SK-N-SH treated with all-trans-retinoic acid at 6 μM for 48 hours (cell line): Measurements from ENCODE around the gene LYPLA2.

Experiments
- ATAC-seq: fragments of 200-7000 bp; cut with Tn5 transposase; 3 replicates; pipeline ENCODE4 v1.9.1; 2020; ENCODE audit warnings: mild to moderate bottlenecking, moderate library complexity
- ARNTL ChIP-seq: fragments of 450-650 bp; formaldehyde crosslinking; IDR thresholded peaks from 2 replicates; pipeline ENCODE4 v1.5.0; 2020; ENCODE audit warnings: low read depth, mild to moderate bottlenecking, moderate library complexity, borderline replicate concordance
- BACH2 ChIP-seq: fragments of 250-450 bp; sonication (Bioruptor Pico); IDR thresholded peaks from 2 replicates; pipeline ENCODE4 v1.9.0; 2021; ENCODE audit warnings: mild to moderate bottlenecking, borderline replicate concordance
- CSDC2 ChIP-seq: fragments of 250-450 bp; sonication (Bioruptor Pico); IDR thresholded peaks from 2 replicates; pipeline ENCODE4 v1.5.0; 2020; ENCODE audit warnings: mild to moderate bottlenecking, moderate library complexity
- CSRNP3 ChIP-seq: fragments of 250-450 bp; sonication (Bioruptor Pico); IDR thresholded peaks from 2 replicates; pipeline ENCODE4 v1.5.1; 2021; ENCODE audit warnings: mild to moderate bottlenecking, moderate library complexity
- ESRRG ChIP-seq: fragments of 250-450 bp; sonication (Bioruptor Pico); IDR thresholded peaks from 2 replicates; pipeline ENCODE4 v1.6.1; 2021; ENCODE audit warnings: mild to moderate bottlenecking
- GLIS3 ChIP-seq: fragments of 250-450 bp; sonication (Bioruptor Pico); IDR thresholded peaks from 2 replicates; pipeline ENCODE4 v1.5.0; 2020; ENCODE audit warnings: mild to moderate bottlenecking, moderate library complexity
- ISL1 ChIP-seq: fragments of 250-450 bp; sonication (Bioruptor Pico); IDR thresholded peaks from 2 replicates; pipeline ENCODE4 v2.1.2; 2022; ENCODE audit warnings: mild to moderate bottlenecking, moderate library complexity
- OSR1 ChIP-seq: fragments of 250-450 bp; sonication (Bioruptor Pico); IDR thresholded peaks from 2 replicates; pipeline ENCODE4 v1.8.0; 2022; ENCODE audit warnings: moderate library complexity, mild to moderate bottlenecking, inconsistent platforms
- PATZ1 ChIP-seq: fragments of 250-450 bp; sonication (Bioruptor Pico); IDR thresholded peaks from 2 replicates; pipeline ENCODE4 v1.8.0; 2020; ENCODE audit warnings: mild to moderate bottlenecking, moderate library complexity, borderline replicate concordance
- PPARA ChIP-seq: fragments of 250-450 bp; sonication (Bioruptor Pico); IDR thresholded peaks from 2 replicates; pipeline ENCODE4 v1.5.0; 2020; ENCODE audit warnings: mild to moderate bottlenecking, borderline replicate concordance
- RARB ChIP-seq: fragments of 250-450 bp; sonication (Bioruptor Pico); IDR thresholded peaks from 2 replicates; pipeline ENCODE4 v1.8.0; 2021; ENCODE audit warnings: mild to moderate bottlenecking, moderate library complexity
- SNAI2 ChIP-seq: fragments of 250-450 bp; sonication (Bioruptor Pico); IDR thresholded peaks from 2 replicates; pipeline ENCODE4 v1.5.0; 2020; ENCODE audit warnings: mild to moderate bottlenecking, moderate library complexity
- TCF4 ChIP-seq: fragments of 250-450 bp; sonication (Bioruptor Pico); IDR thresholded peaks from 2 replicates; pipeline ENCODE4 v1.8.0; 2021; ENCODE audit warnings: mild to moderate bottlenecking, moderate library complexity, borderline replicate concordance
- TOX ChIP-seq: fragments of 250-450 bp; sonication (Bioruptor Pico); IDR thresholded peaks from 2 replicates; pipeline ENCODE4 v1.8.0; 2021; ENCODE audit warnings: mild to moderate bottlenecking, moderate library complexity, borderline replicate concordance
- ZC3H10 ChIP-seq: fragments of 250-450 bp; sonication (Bioruptor Pico); IDR thresholded peaks from 2 replicates; pipeline ENCODE4 v1.5.1; 2021; ENCODE audit warnings: mild to moderate bottlenecking, moderate library complexity
- ZFP3 ChIP-seq: fragments of 250-450 bp; sonication (Bioruptor Pico); IDR thresholded peaks from 2 replicates; pipeline ENCODE4 v1.5.0; 2020; ENCODE audit warnings: mild to moderate bottlenecking, moderate library complexity
- ZFP30 ChIP-seq: fragments of 450-650 bp; formaldehyde crosslinking; IDR thresholded peaks from 2 replicates; pipeline ENCODE4 v1.5.0; 2022; ENCODE audit warnings: mild to moderate bottlenecking, moderate library complexity
- ZNF565 ChIP-seq: fragments of 450-650 bp; formaldehyde crosslinking; conservative IDR thresholded peaks from 2 replicates; pipeline ENCODE4 v1.5.0; 2020; ENCODE audit warnings: low read depth, mild to moderate bottlenecking, moderate library complexity
- ZNF8 ChIP-seq: fragments of 450-650 bp; formaldehyde crosslinking; IDR thresholded peaks from 2 replicates; pipeline ENCODE4 v1.5.0; 2020; ENCODE audit warnings: mild to moderate bottlenecking, moderate library complexity
- TF ChIP-seq, protein P1 (sequence below): fragments of 250-450 bp; sonication (Bioruptor Pico); IDR thresholded peaks from 2 replicates; pipeline ENCODE4 v1.5.0; 2020; ENCODE audit warnings: mild to moderate bottlenecking, moderate library complexity
- TF ChIP-seq, protein P2 (sequence below): fragments of 250-450 bp; sonication (Bioruptor Pico); IDR thresholded peaks from 2 replicates; pipeline ENCODE4 v1.5.1; 2020; ENCODE audit warnings: low read depth, mild to moderate bottlenecking, moderate library complexity

Gene LYPLA2

GRCh38 chr1:23823767-23824166, 32.8 kb downstream of the LYPLA2 start:
- TF ChIP-seq ZNF565 (CRISPR knock-in tag) = no peak
- no peak for TF ChIP-seq TCF4
- TF ChIP-seq ZFP3 (CRISPR knock-in tag) = no peak
- TF ChIP-seq, protein P1, sequence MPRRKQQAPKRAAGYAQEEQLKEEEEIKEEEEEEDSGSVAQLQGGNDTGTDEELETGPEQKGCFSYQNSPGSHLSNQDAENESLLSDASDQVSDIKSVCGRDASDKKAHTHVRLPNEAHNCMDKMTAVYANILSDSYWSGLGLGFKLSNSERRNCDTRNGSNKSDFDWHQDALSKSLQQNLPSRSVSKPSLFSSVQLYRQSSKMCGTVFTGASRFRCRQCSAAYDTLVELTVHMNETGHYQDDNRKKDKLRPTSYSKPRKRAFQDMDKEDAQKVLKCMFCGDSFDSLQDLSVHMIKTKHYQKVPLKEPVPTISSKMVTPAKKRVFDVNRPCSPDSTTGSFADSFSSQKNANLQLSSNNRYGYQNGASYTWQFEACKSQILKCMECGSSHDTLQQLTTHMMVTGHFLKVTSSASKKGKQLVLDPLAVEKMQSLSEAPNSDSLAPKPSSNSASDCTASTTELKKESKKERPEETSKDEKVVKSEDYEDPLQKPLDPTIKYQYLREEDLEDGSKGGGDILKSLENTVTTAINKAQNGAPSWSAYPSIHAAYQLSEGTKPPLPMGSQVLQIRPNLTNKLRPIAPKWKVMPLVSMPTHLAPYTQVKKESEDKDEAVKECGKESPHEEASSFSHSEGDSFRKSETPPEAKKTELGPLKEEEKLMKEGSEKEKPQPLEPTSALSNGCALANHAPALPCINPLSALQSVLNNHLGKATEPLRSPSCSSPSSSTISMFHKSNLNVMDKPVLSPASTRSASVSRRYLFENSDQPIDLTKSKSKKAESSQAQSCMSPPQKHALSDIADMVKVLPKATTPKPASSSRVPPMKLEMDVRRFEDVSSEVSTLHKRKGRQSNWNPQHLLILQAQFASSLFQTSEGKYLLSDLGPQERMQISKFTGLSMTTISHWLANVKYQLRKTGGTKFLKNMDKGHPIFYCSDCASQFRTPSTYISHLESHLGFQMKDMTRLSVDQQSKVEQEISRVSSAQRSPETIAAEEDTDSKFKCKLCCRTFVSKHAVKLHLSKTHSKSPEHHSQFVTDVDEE = no peak
- no peak for TF ChIP-seq OSR1
- TF ChIP-seq CSDC2 (CRISPR knock-in tag) = no peak
- TF ChIP-seq PPARA (CRISPR knock-in tag) = no peak
- TF ChIP-seq ZNF8 (CRISPR knock-in tag) = no peak
- TF ChIP-seq SNAI2 = no peak
- no peak for TF ChIP-seq CSRNP3 (CRISPR knock-in tag)
- no peak for TF ChIP-seq RARB (CRISPR knock-in tag)
- no peak for TF ChIP-seq PATZ1 (CRISPR knock-in tag)
- TF ChIP-seq ZC3H10 (CRISPR knock-in tag) = no peak
- TF ChIP-seq, protein P2, sequence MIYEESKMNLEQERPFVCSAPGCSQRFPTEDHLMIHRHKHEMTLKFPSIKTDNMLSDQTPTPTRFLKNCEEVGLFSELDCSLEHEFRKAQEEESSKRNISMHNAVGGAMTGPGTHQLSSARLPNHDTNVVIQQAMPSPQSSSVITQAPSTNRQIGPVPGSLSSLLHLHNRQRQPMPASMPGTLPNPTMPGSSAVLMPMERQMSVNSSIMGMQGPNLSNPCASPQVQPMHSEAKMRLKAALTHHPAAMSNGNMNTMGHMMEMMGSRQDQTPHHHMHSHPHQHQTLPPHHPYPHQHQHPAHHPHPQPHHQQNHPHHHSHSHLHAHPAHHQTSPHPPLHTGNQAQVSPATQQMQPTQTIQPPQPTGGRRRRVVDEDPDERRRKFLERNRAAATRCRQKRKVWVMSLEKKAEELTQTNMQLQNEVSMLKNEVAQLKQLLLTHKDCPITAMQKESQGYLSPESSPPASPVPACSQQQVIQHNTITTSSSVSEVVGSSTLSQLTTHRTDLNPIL = no peak
- no peak for TF ChIP-seq TOX (CRISPR knock-in tag)
- ATAC-seq = no peak

GRCh38 chr1:23824711-23825075, 33.7 kb downstream of the LYPLA2 start:
- no peak for ATAC-seq

More at GRCh38 chr1:23824711-23825075, 33.7 kb downstream of the LYPLA2 start:
- TF ChIP-seq CSDC2 (CRISPR knock-in tag) (no peak), OSR1 (no peak), ARNTL (CRISPR knock-in tag) (no peak), TCF4 (no peak), CSRNP3 (CRISPR knock-in tag) (no peak), ESRRG (CRISPR knock-in tag) (no peak), ZC3H10 (CRISPR knock-in tag) (no peak), ZFP3 (CRISPR knock-in tag) (no peak), ZFP30 (CRISPR knock-in tag) (no peak), GLIS3 (CRISPR knock-in tag) (no peak), ZNF8 (CRISPR knock-in tag) (no peak), ISL1 (CRISPR knock-in tag) (no peak), TOX (CRISPR knock-in tag) (no peak), BACH2 (CRISPR knock-in tag) (no peak), ZNF565 (CRISPR knock-in tag) (no peak), RARB (CRISPR knock-in tag) (no peak)
- TF ChIP-seq, protein P2 = no peak
- TF ChIP-seq, protein P1 = no peak
